LNCaP clone FGC (cell line): ENCODE results near the gene SLC23A2.

Experiments
- DNase-seq: peaks from one replicate; pipeline ENCODE4 v3.0.0-alpha.2; 2011; ENCODE audit warnings: low read depth
- H3K4me3 ChIP-seq: 2 replicates; pipeline ENCODE4 v1.5.1; 2011; ENCODE audit warnings: mild to moderate bottlenecking, low read depth, low read length, control low read depth
- TF ChIP-seq, protein P1 (sequence below): IDR thresholded peaks from 2 replicates; pipeline ENCODE4 v1.5.1; 2012; ENCODE audit warnings: mild to moderate bottlenecking; ENCODE audit not compliant: control insufficient read depth, insufficient read depth; ENCODE audit errors: extremely low read depth

SLC23A2 gene

DNA sequence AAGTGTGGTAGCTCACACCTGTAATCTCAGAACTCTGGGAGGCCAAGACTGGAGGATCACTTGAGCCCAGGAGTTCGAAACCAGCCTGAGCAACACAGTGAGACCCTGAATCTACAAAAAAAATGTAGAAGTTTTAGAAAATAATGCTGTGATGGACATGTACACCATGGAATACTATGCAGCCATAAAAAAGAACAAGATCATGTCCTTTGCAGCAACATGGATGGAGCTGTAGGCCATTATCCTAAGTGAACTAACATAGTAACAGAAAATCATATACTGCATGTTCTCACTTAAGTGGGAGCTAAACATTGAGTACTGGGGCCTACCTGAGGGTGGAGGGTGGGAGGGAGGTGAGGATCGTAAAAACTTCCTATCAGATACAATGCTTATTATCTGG is 168.8 kb downstream of the SLC23A2 start:
- TF ChIP-seq, protein P1, sequence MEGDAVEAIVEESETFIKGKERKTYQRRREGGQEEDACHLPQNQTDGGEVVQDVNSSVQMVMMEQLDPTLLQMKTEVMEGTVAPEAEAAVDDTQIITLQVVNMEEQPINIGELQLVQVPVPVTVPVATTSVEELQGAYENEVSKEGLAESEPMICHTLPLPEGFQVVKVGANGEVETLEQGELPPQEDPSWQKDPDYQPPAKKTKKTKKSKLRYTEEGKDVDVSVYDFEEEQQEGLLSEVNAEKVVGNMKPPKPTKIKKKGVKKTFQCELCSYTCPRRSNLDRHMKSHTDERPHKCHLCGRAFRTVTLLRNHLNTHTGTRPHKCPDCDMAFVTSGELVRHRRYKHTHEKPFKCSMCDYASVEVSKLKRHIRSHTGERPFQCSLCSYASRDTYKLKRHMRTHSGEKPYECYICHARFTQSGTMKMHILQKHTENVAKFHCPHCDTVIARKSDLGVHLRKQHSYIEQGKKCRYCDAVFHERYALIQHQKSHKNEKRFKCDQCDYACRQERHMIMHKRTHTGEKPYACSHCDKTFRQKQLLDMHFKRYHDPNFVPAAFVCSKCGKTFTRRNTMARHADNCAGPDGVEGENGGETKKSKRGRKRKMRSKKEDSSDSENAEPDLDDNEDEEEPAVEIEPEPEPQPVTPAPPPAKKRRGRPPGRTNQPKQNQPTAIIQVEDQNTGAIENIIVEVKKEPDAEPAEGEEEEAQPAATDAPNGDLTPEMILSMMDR, result no peak
- no peak for DNase-seq
- H3K4me3 ChIP-seq, result no peak overlapping the region

DNA sequence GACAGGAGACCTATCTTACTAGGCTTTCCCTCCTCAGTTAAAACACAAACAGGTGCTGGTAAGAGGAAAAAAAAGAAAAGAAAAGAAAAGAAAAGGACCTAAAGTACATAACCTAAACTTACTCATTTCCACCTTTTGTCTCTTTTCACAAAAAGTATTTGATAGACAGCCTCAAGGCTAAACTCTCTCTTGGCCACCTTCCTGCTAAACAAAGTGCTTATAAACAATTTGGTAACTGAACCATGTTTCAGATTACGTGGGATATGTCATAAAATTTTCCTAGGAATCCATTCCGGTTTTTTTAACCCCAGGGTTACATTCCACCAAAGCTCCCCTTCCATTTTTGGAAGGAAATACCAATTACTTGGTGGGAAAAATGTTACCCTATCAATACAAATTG is 170.6 kb downstream of the SLC23A2 start:
- DNase-seq, result no peak
- TF ChIP-seq, protein P1, result no peak

DNA sequence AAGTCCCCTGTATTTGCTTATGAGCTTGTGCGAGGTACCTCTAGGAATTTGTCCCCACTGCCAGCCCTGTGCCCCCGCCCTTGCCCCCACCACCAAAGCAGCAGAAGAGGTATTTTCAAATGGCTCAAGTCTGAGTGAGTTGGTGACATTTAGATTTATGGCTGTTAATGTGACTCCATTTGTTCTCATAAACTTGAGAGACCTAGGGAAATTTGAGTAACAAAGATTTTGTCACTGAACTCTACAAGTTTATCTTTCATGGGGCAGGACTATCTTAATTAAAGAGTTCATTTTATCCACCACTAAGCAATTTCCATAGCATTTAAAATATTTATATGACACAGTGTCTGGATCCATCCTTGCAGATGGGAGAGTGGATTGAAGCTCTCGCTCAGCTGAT is 171.1 kb downstream of the SLC23A2 start:
- TF ChIP-seq, protein P1, result no peak
- no peak overlapping the region for H3K4me3 ChIP-seq
- no peak for DNase-seq

More for the DNA sequence above, 170.6 kb downstream of the SLC23A2 start:
- H3K4me3 ChIP-seq, result no peak overlapping the region

DNA sequence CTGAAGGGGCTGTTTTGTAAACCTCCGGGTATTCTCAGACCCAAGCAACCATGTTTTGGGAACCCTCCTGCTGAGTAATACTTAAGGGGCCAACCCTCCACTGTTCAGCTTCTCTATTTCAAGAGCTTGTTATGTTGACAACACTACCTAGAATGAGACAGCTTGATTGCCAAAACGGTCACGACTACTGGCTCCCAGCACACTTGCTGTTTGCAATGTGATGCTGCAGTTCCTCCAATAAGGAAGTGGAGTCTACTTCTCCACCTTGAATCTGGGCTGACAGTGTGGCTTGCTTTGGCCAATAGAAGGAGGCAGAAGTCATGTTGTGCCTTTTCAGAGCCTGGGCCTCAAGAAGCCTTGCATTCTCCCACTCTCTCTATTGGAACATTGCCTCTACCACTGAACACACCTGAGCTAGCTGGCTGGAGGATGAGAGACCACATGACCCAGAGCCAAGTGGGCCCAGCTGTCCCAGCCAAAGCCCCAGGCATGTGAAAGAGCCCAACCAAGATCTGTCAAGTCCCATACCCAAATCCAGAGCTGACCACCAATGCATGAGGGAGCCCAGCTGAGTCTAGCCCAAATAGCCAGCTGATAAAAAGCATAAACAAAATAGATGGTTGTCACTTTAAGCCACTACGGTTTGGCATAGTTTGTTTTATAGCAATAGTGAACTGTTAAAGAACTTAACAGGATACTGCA is 171.6 kb downstream of the SLC23A2 start:
- H3K4me3 ChIP-seq, result no peak overlapping the region
- DNase-seq, result no peak
- TF ChIP-seq, protein P1, result no peak

DNA sequence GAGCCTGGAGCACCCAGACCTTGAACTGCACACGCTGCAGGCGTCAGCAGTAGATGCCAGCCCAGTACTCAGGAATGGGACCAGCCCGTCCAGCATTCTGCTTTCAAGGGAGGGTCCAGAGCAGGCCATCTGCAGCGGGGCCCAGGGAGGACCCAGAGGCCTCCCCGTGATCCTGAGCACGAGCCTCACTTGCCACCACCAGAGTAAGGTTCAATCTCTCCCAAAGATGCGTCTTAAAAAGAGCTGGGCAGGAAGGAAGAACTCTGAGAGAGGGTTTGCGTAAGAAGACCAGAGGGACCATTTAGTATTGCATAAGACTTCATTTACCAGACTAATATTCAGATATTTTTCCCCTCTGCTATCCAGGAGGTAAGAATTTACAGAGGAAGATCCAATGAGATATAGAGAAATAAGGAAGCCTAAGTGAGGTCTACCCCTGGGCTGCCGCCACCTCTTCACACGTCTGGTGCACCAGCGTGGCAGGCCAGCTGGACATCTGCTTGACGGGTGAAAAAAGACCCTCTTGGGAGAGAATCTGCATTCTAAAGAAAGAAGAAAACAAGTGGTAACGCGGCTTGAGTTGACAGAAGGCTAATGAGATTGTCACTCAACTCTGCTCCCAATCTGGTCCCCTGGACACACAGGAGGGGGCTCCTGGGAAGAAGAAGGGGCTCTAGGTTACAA is 172.3 kb downstream of the SLC23A2 start:
- no peak overlapping the region for H3K4me3 ChIP-seq
- DNase-seq, result no peak
- TF ChIP-seq, protein P1, result no peak

DNA sequence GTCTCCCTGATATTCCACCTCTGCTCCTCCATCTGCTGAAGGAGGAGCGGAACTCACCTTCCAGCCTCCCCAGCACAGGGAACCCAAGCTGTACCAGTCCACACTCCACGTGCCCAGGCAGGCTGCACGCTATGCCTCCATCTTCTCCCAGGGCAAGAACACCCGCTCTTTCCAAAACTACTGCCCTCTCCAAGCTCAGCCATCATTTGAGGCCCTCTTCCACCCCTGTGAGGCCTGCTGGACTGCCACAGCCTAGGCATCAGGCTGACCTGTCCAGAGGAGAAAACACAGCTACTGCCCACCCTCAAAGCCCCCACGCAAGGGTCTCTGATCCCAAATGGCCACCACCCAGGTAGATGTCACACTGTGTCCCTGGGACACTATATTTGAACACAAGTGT is 179.7 kb downstream of the SLC23A2 start:
- DNase-seq, result no peak
- TF ChIP-seq, protein P1, result no peak
- no peak overlapping the region for H3K4me3 ChIP-seq
